HepG2 (cell line): ENCODE data around the gene BBLN. TPM values are rescaled to one million over a fixed set of nuclear protein-coding genes. Genes with fewer than 3 reads are reported as not detected.

ENCODE experiments used
- DPF2 ChIP-seq: sonication (generic); formaldehyde crosslinking; IDR thresholded peaks from 2 replicates; pipeline ENCODE4 v1.4.0; 2020; ENCODE audit warnings: mild to moderate bottlenecking, low read depth, missing genetic modification reagents, borderline replicate concordance
- E2F2 ChIP-seq: sonication (generic); formaldehyde crosslinking; IDR thresholded peaks from 2 replicates; pipeline ENCODE4 v1.4.0; 2020; ENCODE audit warnings: missing genetic modification reagents, borderline replicate concordance
- EED ChIP-seq: sonication (generic); formaldehyde crosslinking; IDR thresholded peaks from 2 replicates; pipeline ENCODE4 v1.5.0; 2020; ENCODE audit warnings: mild to moderate bottlenecking, missing genetic modification reagents
- ISL2 ChIP-seq: sonication (generic); formaldehyde crosslinking; IDR thresholded peaks from 2 replicates; pipeline ENCODE4 v1.5.0; 2020; ENCODE audit warnings: missing genetic modification reagents
- KAT8 ChIP-seq: IDR thresholded peaks from 2 replicates; pipeline ENCODE4 v1.6.1; 2016; ENCODE audit warnings: missing genetic modification reagents, missing compliant biosample characterization
- MED1 ChIP-seq: sonication (generic); formaldehyde crosslinking; IDR thresholded peaks from 2 replicates; pipeline ENCODE4 v1.4.0; 2020; ENCODE audit warnings: missing genetic modification reagents
- NR2F2 ChIP-seq: IDR thresholded peaks from 2 replicates; pipeline ENCODE4 v1.6.1; 2012; ENCODE audit warnings: low read depth, inconsistent platforms, borderline replicate concordance
- PHF21A ChIP-seq: sonication (generic); formaldehyde crosslinking; IDR thresholded peaks from 2 replicates; pipeline ENCODE4 v1.5.0; 2020; ENCODE audit warnings: mild to moderate bottlenecking, missing genetic modification reagents
- PPARG ChIP-seq: conservative IDR thresholded peaks from 2 replicates; pipeline ENCODE4 v1.6.1; 2016; ENCODE audit warnings: missing biosample characterization, missing genetic modification reagents
- SNAPC2 ChIP-seq: sonication (generic); formaldehyde crosslinking; IDR thresholded peaks from 2 replicates; pipeline ENCODE4 v1.8.1; 2022; ENCODE audit warnings: mild to moderate bottlenecking, missing genetic modification reagents
- SP4 ChIP-seq: sonication (generic); formaldehyde crosslinking; IDR thresholded peaks from 2 replicates; pipeline ENCODE4 v1.8.1; 2023; ENCODE audit warnings: mild to moderate bottlenecking, missing genetic modification reagents
- ZBTB2 ChIP-seq: sonication (generic); formaldehyde crosslinking; IDR thresholded peaks from 2 replicates; pipeline ENCODE4 v1.8.0; 2022; ENCODE audit warnings: low read depth, missing genetic modification reagents
- ZFP41 ChIP-seq: sonication (generic); formaldehyde crosslinking; IDR thresholded peaks from 2 replicates; pipeline ENCODE4 v1.4.0; 2020; ENCODE audit warnings: mild to moderate bottlenecking, missing genetic modification reagents, borderline replicate concordance
- ZNF143 ChIP-seq: sonication (generic); formaldehyde crosslinking; IDR thresholded peaks from 2 replicates; pipeline ENCODE4 v1.4.0; 2020; ENCODE audit warnings: missing genetic modification reagents
- ZNF18 ChIP-seq: sonication (generic); formaldehyde crosslinking; IDR thresholded peaks from 2 replicates; pipeline ENCODE4 v1.8.0; 2022; ENCODE audit warnings: mild to moderate bottlenecking, missing genetic modification reagents; ENCODE audit not compliant: insufficient replicate concordance
- ZNF251 ChIP-seq: sonication (generic); formaldehyde crosslinking; IDR thresholded peaks from 2 replicates; pipeline ENCODE4 v1.9.0; 2021; ENCODE audit warnings: mild to moderate bottlenecking, missing genetic modification reagents
- ZNF354B ChIP-seq: sonication (generic); formaldehyde crosslinking; IDR thresholded peaks from 2 replicates; pipeline ENCODE4 v1.8.0; 2022; ENCODE audit warnings: mild to moderate bottlenecking, missing genetic modification reagents
- ZNF451 ChIP-seq: sonication (generic); formaldehyde crosslinking; IDR thresholded peaks from 2 replicates; pipeline ENCODE4 v1.5.0; 2020; ENCODE audit warnings: mild to moderate bottlenecking, missing genetic modification reagents
- ZNF558 ChIP-seq: sonication (generic); formaldehyde crosslinking; IDR thresholded peaks from 2 replicates; pipeline ENCODE4 v1.9.0; 2022; ENCODE audit warnings: mild to moderate bottlenecking, missing genetic modification reagents, borderline replicate concordance
- ZNF614 ChIP-seq: IDR thresholded peaks from 2 replicates; pipeline ENCODE4 v1.6.1; 2018; ENCODE audit warnings: missing biosample characterization, missing genetic modification reagents, inconsistent platforms, borderline replicate concordance
- ZSCAN22 ChIP-seq: sonication (generic); formaldehyde crosslinking; IDR thresholded peaks from 2 replicates; pipeline ENCODE4 v1.4.0; 2020; ENCODE audit warnings: mild to moderate bottlenecking, missing genetic modification reagents
- polyA plus RNA-seq, 8 experiments: library from polyadenylated mRNA; depleted of rRNA in 3 of 8; stranded (reverse) in 7 of 8; unstranded in 1 of 8; fragments of >200 nt; fragmentation: Illumina TruSeq in 4 of 8; extraction: Trizol in 4 of 8; gene quantifications; 2 replicates each; pipeline versions ENCODE4 v1.2.1 to v1.2.3, GENCODE V29; 2011 to 2016; ENCODE audit warnings: low read depth in 4 of 8, missing spikeins in 1 of 8, mixed read lengths in 1 of 8; ENCODE audit not compliant: insufficient read depth in 1 of 8
- total RNA-seq, 5 experiments: library from RNA; depleted of rRNA; stranded (reverse); fragments of >200 nt; fragmentation: Illumina TruSeq; extraction: Trizol; gene quantifications; 2 replicates each; pipeline ENCODE4 v1.2.3, GENCODE V29; 2016; ENCODE audit warnings: low read depth in 1 of 5
- TF ChIP-seq, protein P1 (sequence below): IDR thresholded peaks from 2 replicates; pipeline ENCODE4 v1.6.1; 2016; ENCODE audit warnings: mild to moderate bottlenecking
- TF ChIP-seq, protein P2 (sequence below): sonication (generic); formaldehyde crosslinking; IDR thresholded peaks from 2 replicates; pipeline ENCODE4 v1.4.0; 2020; ENCODE audit warnings: missing genetic modification reagents

The BBLN gene
- total and polyA plus RNA-seq, 2 of the 13 experiments (the other 11 are each of a cell fraction or from before 2014, with no cell fraction given): 27.6 to 33.1 TPM

DNA sequence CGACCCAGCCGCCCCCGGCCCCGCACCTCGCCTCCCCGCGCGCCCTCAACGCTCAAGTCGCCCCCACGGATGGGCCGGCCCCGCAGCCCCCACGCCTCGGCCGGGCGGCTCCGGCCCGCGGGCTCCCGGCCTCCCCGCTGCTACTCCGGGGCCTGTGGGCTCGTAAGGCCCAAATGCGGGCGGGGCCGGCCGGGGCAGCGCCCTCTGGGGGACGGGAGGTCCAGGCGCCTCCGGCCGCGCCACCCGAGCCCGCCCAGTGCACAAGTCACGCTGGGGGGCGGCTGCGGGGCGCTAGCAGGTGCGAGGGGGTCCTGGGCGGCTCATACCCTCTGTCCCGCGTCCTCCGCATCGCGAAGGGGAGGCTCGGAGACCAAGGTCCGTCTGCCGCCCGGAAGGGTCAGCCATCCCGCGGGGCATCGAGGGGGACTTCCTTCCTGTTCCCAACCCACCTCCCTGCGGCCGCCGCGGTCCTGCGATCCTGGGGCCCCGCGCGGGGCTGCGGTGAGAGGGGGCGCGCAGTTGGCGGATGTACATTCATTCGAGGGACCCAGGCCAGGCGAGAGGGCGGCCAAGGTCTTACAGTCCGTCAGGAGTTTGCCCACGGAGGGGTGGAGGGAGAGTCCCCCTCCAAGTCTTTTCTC lies 31.5 kb downstream of the BBLN start, which contains the start of gene CIZ1 (continued):
- TF ChIP-seq ZBTB2 (CRISPR knock-in tag) (0 out of 2 replicates have a peak, but pooled peaks have one; percentile 19), ZNF614 (0 out of 2 replicates have a peak, but pooled peaks have one; percentile 15), SNAPC2 (peak; percentile 62; the same call in 1 of the 2 replicates), ISL2 (peak; percentile 30; the same call in 1 of the 2 replicates), PHF21A (CRISPR knock-in tag) (peak; percentile 76), ZNF143 (CRISPR knock-in tag) (peak; percentile 32; the same call in 1 of the 2 replicates), ZNF354B (CRISPR knock-in tag) (0 out of 2 replicates have a peak, but pooled peaks have one; percentile 84), PPARG (CRISPR knock-in tag) (no peak), KAT8 (peak; percentile 90), ZNF451 (CRISPR knock-in tag) (peak; percentile 79; the same call in 1 of the 2 replicates), ZFP41 (CRISPR knock-in tag) (0 out of 2 replicates have a peak, but pooled peaks have one; percentile 43), DPF2 (CRISPR knock-in tag) (no peak), ZNF251 (CRISPR knock-in tag) (no peak), ZSCAN22 (CRISPR knock-in tag) (no peak), NR2F2 (0 out of 2 replicates have a peak, but pooled peaks have one; percentile 12), ZNF558 (CRISPR knock-in tag) (peak; percentile 91; the same call in 1 of the 2 replicates), MED1 (CRISPR knock-in tag) (peak; percentile 72), ZNF18 (peak; percentile 77), E2F2 (CRISPR knock-in tag) (peak; percentile 25; the same call in 1 of the 2 replicates), EED (CRISPR knock-in tag) (no peak), SP4 (CRISPR knock-in tag) (peak; percentile 77)
- TF ChIP-seq, protein P1, sequence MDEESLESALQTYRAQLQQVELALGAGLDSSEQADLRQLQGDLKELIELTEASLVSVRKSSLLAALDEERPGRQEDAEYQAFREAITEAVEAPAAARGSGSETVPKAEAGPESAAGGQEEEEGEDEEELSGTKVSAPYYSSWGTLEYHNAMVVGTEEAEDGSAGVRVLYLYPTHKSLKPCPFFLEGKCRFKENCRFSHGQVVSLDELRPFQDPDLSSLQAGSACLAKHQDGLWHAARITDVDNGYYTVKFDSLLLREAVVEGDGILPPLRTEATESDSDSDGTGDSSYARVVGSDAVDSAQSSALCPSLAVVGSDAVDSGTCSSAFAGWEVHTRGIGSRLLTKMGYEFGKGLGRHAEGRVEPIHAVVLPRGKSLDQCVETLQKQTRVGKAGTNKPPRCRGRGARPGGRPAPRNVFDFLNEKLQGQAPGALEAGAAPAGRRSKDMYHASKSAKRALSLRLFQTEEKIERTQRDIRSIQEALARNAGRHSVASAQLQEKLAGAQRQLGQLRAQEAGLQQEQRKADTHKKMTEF (CRISPR knock-in tag): peak; percentile 86
- TF ChIP-seq, protein P2, sequence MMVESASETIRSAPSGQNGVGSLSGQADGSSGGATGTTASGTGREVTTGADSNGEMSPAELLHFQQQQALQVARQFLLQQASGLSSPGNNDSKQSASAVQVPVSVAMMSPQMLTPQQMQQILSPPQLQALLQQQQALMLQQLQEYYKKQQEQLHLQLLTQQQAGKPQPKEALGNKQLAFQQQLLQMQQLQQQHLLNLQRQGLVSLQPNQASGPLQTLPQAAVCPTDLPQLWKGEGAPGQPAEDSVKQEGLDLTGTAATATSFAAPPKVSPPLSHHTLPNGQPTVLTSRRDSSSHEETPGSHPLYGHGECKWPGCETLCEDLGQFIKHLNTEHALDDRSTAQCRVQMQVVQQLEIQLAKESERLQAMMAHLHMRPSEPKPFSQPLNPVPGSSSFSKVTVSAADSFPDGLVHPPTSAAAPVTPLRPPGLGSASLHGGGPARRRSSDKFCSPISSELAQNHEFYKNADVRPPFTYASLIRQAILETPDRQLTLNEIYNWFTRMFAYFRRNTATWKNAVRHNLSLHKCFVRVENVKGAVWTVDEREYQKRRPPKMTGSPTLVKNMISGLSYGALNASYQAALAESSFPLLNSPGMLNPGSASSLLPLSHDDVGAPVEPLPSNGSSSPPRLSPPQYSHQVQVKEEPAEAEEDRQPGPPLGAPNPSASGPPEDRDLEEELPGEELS (CRISPR knock-in tag): no peak
